ENCODE data around the gene CRMP1.

- TF ChIP-seq CTCF (conservative IDR thresholded peaks at IDR 0.05; ENCODE audit: low read length) (no peak), EZH2phosphoT487 (IDR thresholded peaks at IDR 0.05; ENCODE audit: borderline replicate concordance) (no peak)
Measured at GRCh38 chr4:5828005-5828391, 64.9 kb downstream of the CRMP1 start.

Measured in Loucy (cell line).